Bronchial epithelial cell (primary cell): ENCODE data around the gene CD247. TPM values are rescaled to one million over a fixed set of nuclear protein-coding genes. Genes with fewer than 3 reads are reported as not detected.
A peak's percentile ranks its signal among the peaks of the same experiment; 100 is the strongest.

Experiments used
- DNase-seq: peaks from one replicate; pipeline ENCODE4 v3.0.0-alpha.2; 2010; ENCODE audit warnings: low read depth
- FAIRE-seq: peaks from 2 replicates; lab custom pipeline; 2011; peaks lifted over from hg19 to GRCh38; lab: Jason Lieb, UNC
- H3K27me3 ChIP-seq: 2 replicates; pipeline ENCODE4 v1.5.1; 2011; ENCODE audit warnings: low read length; ENCODE audit not compliant: control insufficient read depth, insufficient read depth
- H3K36me3 ChIP-seq: 2 replicates; pipeline ENCODE4 v1.5.1; 2011; ENCODE audit warnings: low read length; ENCODE audit not compliant: control insufficient read depth, insufficient read depth
- H3K4me3 ChIP-seq: 2 replicates; pipeline ENCODE4 v1.5.1; 2011; ENCODE audit warnings: mild to moderate bottlenecking, low read depth, low read length, control low read depth
- CTCF ChIP-seq: IDR thresholded peaks from 2 replicates; pipeline ENCODE4 v1.5.1; 2011; ENCODE audit warnings: mild to moderate bottlenecking, moderate library complexity, low read length, control low read depth, inconsistent platforms; ENCODE audit not compliant: insufficient read depth, severe bottlenecking
- total RNA-seq: library from RNA; depleted of rRNA; stranded (reverse); fragments of >200 nt; gene quantifications from 2 replicates; pipeline ENCODE4 v1.2.1, GENCODE V29; 2014

The CD247 gene
- total RNA-seq, 1 donor from 2014 or later: not detected

- TF ChIP-seq CTCF: no peak
- FAIRE-seq: no peak
- Histone ChIP-seq H3K4me3 (no peak overlapping the region), H3K27me3 (no peaks in the 10 kb centered on the region), H3K36me3 (no peaks in the 10 kb centered on the region)
- DNase-seq: no peak
Measured at GRCh38 chr1:167472752-167473521, 45.4 kb downstream of the CD247 start.

GRCh38 chr1:167471568-167471967 lies 46.8 kb downstream of the CD247 start:
- H3K36me3 ChIP-seq: no peaks in the 10 kb centered on the region
- DNase-seq (no peak), FAIRE-seq (no peak)
- H3K4me3 ChIP-seq: no peak overlapping the region
- no peaks in the 10 kb centered on the region for H3K27me3 ChIP-seq
- TF ChIP-seq CTCF: no peak

- TF ChIP-seq CTCF: no peak
- FAIRE-seq: no peak
Measured at GRCh38 chr1:167469280-167469965, 48.9 kb downstream of the CD247 start.

GRCh38 chr1:167467752-167468151 lies 50.6 kb downstream of the CD247 start:
- Histone ChIP-seq H3K4me3 (no peak overlapping the region), H3K27me3 (no peaks in the 10 kb centered on the region), H3K36me3 (no peaks in the 10 kb centered on the region)
- DNase-seq (no peak), FAIRE-seq (no peak)
- TF ChIP-seq CTCF: no peak

More at GRCh38 chr1:167469280-167469965, 48.9 kb downstream of the CD247 start:
- H3K36me3 ChIP-seq: no peaks in the 10 kb centered on the region
- H3K27me3 ChIP-seq: no peaks in the 10 kb centered on the region
- DNase-seq: no peak
- no peak overlapping the region for H3K4me3 ChIP-seq

GRCh38 chr1:167467126-167467710 lies 51.1 kb downstream of the CD247 start:
- Histone ChIP-seq H3K36me3 (no peaks in the 10 kb centered on the region), H3K4me3 (no peak overlapping the region), H3K27me3 (no peaks in the 10 kb centered on the region)
- peak; percentile 26 for DNase-seq
- no peak for TF ChIP-seq CTCF
- FAIRE-seq: no peak
